ENCODE data around the gene AJUBA.
"Not testable (repeated sequence)": the region's sequence is repeated elsewhere in the genome, so short reads cannot be mapped to it uniquely, and the experiment has no call there.

Gene AJUBA

GRCh38 chr14:23021889-23022442, 39.6 kb upstream of the AJUBA start:
- DNase-seq (ENCODE audit: extremely low read depth, low read depth), result no peak
- TF ChIP-seq, protein P1, sequence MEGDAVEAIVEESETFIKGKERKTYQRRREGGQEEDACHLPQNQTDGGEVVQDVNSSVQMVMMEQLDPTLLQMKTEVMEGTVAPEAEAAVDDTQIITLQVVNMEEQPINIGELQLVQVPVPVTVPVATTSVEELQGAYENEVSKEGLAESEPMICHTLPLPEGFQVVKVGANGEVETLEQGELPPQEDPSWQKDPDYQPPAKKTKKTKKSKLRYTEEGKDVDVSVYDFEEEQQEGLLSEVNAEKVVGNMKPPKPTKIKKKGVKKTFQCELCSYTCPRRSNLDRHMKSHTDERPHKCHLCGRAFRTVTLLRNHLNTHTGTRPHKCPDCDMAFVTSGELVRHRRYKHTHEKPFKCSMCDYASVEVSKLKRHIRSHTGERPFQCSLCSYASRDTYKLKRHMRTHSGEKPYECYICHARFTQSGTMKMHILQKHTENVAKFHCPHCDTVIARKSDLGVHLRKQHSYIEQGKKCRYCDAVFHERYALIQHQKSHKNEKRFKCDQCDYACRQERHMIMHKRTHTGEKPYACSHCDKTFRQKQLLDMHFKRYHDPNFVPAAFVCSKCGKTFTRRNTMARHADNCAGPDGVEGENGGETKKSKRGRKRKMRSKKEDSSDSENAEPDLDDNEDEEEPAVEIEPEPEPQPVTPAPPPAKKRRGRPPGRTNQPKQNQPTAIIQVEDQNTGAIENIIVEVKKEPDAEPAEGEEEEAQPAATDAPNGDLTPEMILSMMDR (IDR thresholded peaks at IDR 0.05; ENCODE audit: low read depth, low read length), result no peak

DNA sequence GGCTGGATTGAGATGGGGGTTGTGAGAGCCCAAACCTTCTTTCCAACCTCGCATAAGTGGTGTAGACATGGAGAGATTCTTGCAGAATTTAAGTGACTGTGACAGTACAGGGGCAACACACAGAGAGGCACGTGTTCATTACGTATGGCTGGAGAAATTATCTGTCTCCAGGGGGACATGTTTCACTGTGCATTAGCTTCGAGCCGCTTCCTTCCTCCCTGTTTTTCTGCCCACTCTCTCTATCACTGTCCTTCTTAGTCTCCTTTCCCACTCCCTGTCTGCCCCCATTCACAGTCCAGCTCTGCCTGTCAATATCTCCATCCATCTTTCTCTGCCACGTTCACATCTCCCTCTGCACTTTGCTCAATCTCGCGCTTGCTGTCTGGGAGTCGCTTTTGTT, 39.1 kb upstream of the AJUBA start:
- TF ChIP-seq, protein P1 (IDR thresholded peaks at IDR 0.05; ENCODE audit: low read depth, low read length), result no peak
- no peak for DNase-seq (ENCODE audit: extremely low read depth, low read depth)

DNA sequence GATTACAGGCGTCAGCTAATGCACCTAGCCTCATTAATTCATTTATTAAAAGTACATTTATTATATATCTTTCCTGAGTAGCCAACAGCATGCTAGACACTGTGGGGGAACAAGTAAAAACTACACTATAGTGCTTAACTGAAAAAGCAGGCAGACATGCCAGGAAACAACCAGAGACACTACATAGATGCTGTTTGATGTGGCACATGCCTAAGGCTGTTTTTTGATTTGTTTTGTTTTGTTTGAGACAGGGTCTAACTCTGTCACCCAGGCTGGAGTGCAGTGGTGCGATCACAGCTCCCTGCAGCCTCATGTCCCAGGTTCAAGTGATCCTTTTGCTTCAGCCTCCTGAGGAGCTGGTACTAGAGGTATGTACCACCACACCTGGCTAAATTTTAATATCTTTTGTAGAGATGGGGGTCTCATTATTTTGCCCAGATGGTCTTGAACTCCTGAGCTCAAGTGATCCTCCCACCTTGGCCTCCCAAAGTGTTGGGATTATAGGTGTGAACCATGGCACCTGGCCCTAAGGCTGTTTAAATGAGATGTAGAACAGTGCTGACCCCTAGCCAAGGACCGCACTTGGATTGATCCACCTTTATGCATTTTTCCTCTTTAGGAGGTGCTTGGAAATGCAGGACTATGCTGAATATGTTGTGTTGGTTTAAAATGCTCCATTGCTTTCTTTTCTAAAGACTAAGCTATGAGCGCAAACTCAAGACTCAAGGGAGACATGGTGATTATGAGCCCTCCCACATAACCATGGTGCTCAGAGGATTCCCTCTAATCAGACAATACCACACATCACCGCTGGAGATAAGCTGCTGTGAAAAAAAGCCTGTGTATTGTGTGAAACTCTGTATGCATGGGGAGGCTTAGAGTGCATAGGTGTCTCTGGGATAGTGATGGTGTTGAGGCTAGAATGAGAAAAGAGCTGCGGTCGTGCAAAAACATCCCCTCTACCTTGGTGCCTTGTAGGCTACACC, 38.1 kb upstream of the AJUBA start:
- TF ChIP-seq, protein P1 (IDR thresholded peaks at IDR 0.05; ENCODE audit: low read depth, low read length), result no peak
- no peak for DNase-seq (ENCODE audit: extremely low read depth, low read depth)

DNA sequence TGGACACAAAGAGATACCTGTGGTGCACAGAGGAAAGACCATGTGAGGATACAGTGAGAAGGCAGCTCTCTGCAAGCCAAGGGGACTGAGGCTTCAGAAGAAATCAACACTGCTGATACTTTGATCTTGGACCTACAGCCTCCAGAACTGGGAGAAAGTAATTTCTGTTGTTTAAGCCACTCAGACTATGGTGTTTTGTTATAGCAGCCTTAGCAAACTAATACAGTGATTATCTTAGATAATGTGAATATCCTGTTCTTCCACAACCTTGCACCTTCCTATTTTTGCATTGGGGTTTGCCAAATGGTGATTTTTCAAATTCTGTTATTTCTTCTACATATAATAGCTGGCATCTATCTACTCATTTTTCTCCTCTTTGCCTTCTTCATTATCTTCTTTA, 35.8 kb upstream of the AJUBA start:
- TF ChIP-seq, protein P1 (IDR thresholded peaks at IDR 0.05; ENCODE audit: low read depth, low read length), result no peak
- no peak for DNase-seq (ENCODE audit: extremely low read depth, low read depth)

DNA sequence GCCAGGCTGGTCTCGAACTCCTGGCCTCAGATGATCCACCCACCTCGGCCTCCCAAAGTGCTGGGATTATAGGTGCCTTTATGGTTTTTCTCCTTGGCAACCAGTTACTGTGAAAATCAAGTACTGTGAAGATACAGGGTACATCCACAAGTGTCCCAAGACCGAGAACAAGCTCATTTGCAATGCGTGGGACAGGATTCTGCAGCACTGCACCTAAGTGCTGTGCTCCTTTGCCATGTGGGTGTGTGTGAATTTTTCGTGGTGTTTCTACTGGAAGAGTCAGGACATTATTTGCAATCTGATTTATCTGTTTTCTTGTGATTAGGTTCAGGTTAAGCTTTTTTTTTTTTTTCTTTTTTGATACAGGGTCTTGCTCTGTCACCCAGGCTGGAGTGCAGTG, 34.7 kb upstream of the AJUBA start:
- TF ChIP-seq, protein P1 (IDR thresholded peaks at IDR 0.05; ENCODE audit: low read depth, low read length), result no peak
- no peak for DNase-seq (ENCODE audit: extremely low read depth, low read depth)

GRCh38 chr14:23015618-23016017, 33.3 kb upstream of the AJUBA start:
- TF ChIP-seq, protein P1 (IDR thresholded peaks at IDR 0.05; ENCODE audit: low read depth, low read length), result no peak
- DNase-seq (ENCODE audit: extremely low read depth, low read depth), result no peak

DNA sequence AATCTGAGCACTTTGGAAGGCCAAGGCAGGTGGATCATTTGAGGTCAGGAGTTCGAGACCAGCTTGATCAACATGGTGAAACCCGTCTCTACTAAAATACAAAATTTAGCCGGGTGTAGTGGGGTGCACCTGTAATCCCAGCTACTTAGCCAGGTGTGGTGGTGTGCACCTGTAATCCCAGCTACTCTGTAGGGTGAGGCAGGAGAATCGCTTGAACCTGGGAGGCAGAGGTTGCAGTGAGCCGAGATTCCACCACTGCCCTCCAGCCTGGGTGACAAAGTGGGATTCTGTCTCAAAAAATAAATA, 31.4 kb upstream of the AJUBA start:
- not testable (repeated sequence) for DNase-seq (ENCODE audit: extremely low read depth, low read depth)
